RWPE2 (cell line): ENCODE results near the gene PLAGL2.

Experiments
- ATAC-seq: fragments of 200-7000 bp; cut with Tn5 transposase; 3 replicates; pipeline ENCODE4 v1.9.1; 2021; ENCODE audit warnings: low read depth
- DNase-seq: peaks from one replicate; pipeline ENCODE4 v3.0.0-alpha.2; 2020; ENCODE audit warnings: low spot score
- H3K27ac ChIP-seq: fragments of 450-650 bp; 2 replicates; pipeline ENCODE4 v1.5.1; 2017; ENCODE audit warnings: mild to moderate bottlenecking; ENCODE audit not compliant: poor library complexity, severe bottlenecking
- H3K27me3 ChIP-seq: fragments of 250-450 bp; sonication (Bioruptor Pico); 2 replicates; pipeline ENCODE4 v1.5.1; 2021; ENCODE audit warnings: mild to moderate bottlenecking, moderate library complexity; ENCODE audit not compliant: insufficient read depth, poor library complexity, severe bottlenecking
- H3K36me3 ChIP-seq: fragments of 250-450 bp; sonication (Bioruptor Pico); 2 replicates; pipeline ENCODE4 v1.5.1; 2020; ENCODE audit warnings: low read depth, mild to moderate bottlenecking, moderate library complexity
- H3K4me1 ChIP-seq: fragments of 250-450 bp; sonication (Bioruptor Pico); 2 replicates; pipeline ENCODE4 v1.5.1; 2021; ENCODE audit warnings: mild to moderate bottlenecking, moderate library complexity; ENCODE audit not compliant: insufficient read depth, poor library complexity, severe bottlenecking
- H3K4me3 ChIP-seq: fragments of 250-450 bp; sonication (Bioruptor Pico); 2 replicates; pipeline ENCODE4 v1.5.1; 2021; ENCODE audit warnings: mild to moderate bottlenecking, moderate library complexity; ENCODE audit not compliant: severe bottlenecking
- H3K9me3 ChIP-seq: fragments of 250-450 bp; sonication (Bioruptor Pico); 2 replicates; pipeline ENCODE4 v1.5.1; 2021; ENCODE audit warnings: mild to moderate bottlenecking, moderate library complexity; ENCODE audit not compliant: severe bottlenecking
- CTCF ChIP-seq: fragments of 450-650 bp; IDR thresholded peaks from one replicate; pipeline ENCODE4 v1.5.1; 2017; ENCODE audit warnings: mild to moderate bottlenecking, moderate library complexity; ENCODE audit not compliant: poor library complexity, severe bottlenecking

Gene PLAGL2

GRCh38 chr20:32216179-32217142, 8.9 kb upstream of the PLAGL2 start:
- DNase-seq (no peak), ATAC-seq (no peak)
- no peak for TF ChIP-seq CTCF
- H3K4me1 ChIP-seq, result no peaks in the 10 kb centered on the region
- H3K27ac ChIP-seq, result no peak overlapping the region
- H3K27me3 ChIP-seq, result no peaks in the 10 kb centered on the region
- no peak overlapping the region for H3K4me3 ChIP-seq
- H3K9me3 ChIP-seq, result no peaks in the 10 kb centered on the region
- peaks cover 100% of the 10 kb centered on the region for H3K36me3 ChIP-seq

DNA sequence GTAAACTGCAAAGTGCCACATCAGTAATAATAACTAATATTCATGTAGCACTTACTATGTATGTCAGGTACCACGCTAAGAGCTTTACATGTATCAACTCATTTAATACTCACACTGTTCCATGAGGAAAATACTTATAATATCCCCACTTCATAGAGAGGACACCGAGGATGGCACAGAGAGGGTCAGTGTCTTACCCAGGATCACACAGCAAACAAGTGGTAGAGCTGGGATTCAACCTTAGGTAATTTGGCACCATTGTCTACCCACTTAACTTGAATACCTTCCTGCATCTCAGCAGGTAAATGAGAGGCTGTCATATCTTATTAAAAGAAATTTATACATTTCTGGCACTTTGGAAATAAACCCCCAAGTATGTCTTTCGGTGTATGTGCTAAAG, 8.2 kb upstream of the PLAGL2 start:
- no peaks in the 10 kb centered on the region for H3K9me3 ChIP-seq
- peaks cover 100% of the 10 kb centered on the region for H3K36me3 ChIP-seq
- H3K4me3 ChIP-seq, result no peak overlapping the region
- no peak for TF ChIP-seq CTCF
- no peak for ATAC-seq
- H3K27me3 ChIP-seq, result no peaks in the 10 kb centered on the region
- no peaks in the 10 kb centered on the region for H3K4me1 ChIP-seq
- DNase-seq, result no peak
- H3K27ac ChIP-seq, result no peak overlapping the region

GRCh38 chr20:32215147-32215546, 7.6 kb upstream of the PLAGL2 start:
- DNase-seq, result peak; percentile 73
- Histone ChIP-seq H3K4me3 (no peak overlapping the region), H3K4me1 (no peaks in the 10 kb centered on the region), H3K27ac (no peak overlapping the region), H3K9me3 (no peaks in the 10 kb centered on the region), H3K36me3 (peaks cover 100% of the 10 kb centered on the region), H3K27me3 (no peaks in the 10 kb centered on the region)
- ATAC-seq, result no peak
- TF ChIP-seq CTCF, result no peak

DNA sequence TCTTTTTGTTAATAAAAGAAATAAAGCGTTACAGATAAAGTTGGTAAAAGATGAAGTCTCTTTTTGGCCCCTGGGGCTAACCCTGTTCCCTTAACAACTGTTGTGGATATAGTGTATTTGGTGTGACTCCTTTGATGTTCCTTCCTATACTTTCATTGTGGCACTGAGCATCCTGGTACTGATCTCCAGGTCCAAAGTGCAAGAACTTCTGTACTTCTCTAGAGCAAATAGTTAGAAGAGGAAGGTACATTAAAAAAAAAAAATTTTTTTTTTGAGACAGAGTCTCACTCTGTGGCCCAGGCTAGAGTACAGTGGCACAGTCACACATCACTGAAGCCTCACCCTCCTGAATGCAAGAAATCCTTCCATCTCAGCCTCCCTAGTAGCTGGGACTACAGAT, 6.3 kb upstream of the PLAGL2 start:
- Histone ChIP-seq H3K27ac (no peak overlapping the region), H3K4me3 (no peak overlapping the region), H3K27me3 (no peaks in the 10 kb centered on the region), H3K36me3 (peaks cover 99% of the 10 kb centered on the region), H3K4me1 (no peaks in the 10 kb centered on the region), H3K9me3 (no peaks in the 10 kb centered on the region)
- no peak for DNase-seq
- ATAC-seq, result no peak
- no peak for TF ChIP-seq CTCF
